ENCODE measurements around the gene SUMO4. TPM values are rescaled to one million over a fixed set of nuclear protein-coding genes. Genes with fewer than 3 reads are reported as not detected.

Gene SUMO4
- total and polyA plus RNA-seq, 4 donors = 0.83 to 3.3 (median 0.84) TPM; not detected in 1

DNA sequence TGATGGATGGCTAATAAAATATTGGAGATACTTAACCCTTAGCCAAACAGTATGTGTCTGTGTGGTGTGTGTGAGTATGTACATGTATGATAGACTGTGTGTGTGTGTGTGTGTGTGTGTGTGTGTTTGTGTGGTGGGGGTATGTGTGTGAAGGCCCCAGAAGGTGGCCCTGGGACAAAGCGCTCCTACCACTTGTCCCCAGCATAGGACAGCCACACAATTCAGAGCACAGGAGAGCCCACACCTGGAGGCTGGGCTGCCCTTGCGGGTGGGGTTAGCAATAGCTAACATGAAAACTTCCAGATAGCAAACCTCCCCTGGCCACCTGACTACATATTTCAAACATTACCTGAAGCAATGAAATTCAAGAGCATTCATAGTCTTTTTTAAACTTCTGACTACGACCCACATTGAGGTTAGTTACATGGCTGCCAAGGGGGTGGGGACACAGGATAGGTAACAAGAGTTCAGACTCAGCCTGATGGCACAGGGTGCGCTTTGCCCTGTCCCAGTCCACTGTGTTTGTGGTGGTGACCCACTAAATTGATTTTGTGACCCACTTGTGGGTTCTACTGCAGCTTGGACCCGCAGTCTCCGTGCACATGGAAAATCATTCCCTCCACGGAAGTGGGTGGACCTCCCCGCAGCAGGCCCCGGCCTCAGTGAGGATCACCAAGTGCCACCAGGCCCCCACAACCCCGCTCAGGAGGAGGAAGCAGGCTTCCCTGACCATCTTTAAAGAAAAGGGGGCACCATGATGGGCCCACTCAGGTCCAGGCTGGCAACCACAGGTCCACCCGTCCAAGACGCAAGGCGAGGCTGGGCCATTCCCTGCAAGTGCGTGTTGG lies 50.0 kb downstream of the SUMO4 start:
- H3K9ac ChIP-seq (ENCODE audit: low read depth in 1 of 2, low read length in 2 of 2) = no peak overlapping the region
- no peak overlapping the region for H3K27ac ChIP-seq (ENCODE audit: low read depth in 1 of 2, low read length in 2 of 2)
- H3K4me1 ChIP-seq (ENCODE audit: control insufficient read depth in 4 of 4, insufficient read depth in 4 of 4, low read length in 3 of 4) = peaks cover 14 to 32% (median 22%) of the 10 kb centered on the region in 4 donors
- no peaks in the 10 kb centered on the region for H3K9me3 ChIP-seq (ENCODE audit: control insufficient read depth in 4 of 4, low read length in 3 of 4)
- TF ChIP-seq CTCF (IDR thresholded peaks at IDR 0.05; ENCODE audit: low read depth, low read length, missing input control) (no peak), HNF4A (conservative IDR thresholded peaks at IDR 0.05) (no peak), TAF1 (conservative IDR thresholded peaks at IDR 0.05) (no peak), ATF3 (IDR thresholded peaks at IDR 0.05) (no peak), RAD21 (IDR thresholded peaks at IDR 0.05) (no peak), FOXA1 (IDR thresholded peaks at IDR 0.05) (no peak), NR2F2 (IDR thresholded peaks at IDR 0.05) (no peak), YY1 (IDR thresholded peaks at IDR 0.05) (no peak), GABPA (IDR thresholded peaks at IDR 0.05 in 1 of 2, conservative IDR thresholded peaks at IDR 0.05 in 1 of 2) (no peak), RXRA (IDR thresholded peaks at IDR 0.05) (no peak), EGR1 (IDR thresholded peaks at IDR 0.05; ENCODE audit: low read depth in 2 of 2) (no peak), JUND (IDR thresholded peaks at IDR 0.05) (no peak), FOXA2 (IDR thresholded peaks at IDR 0.05) (no peak), HNF4G (IDR thresholded peaks at IDR 0.05) (no peak), REST (IDR thresholded peaks at IDR 0.05) (no peak)
- TF ChIP-seq, protein P1, sequence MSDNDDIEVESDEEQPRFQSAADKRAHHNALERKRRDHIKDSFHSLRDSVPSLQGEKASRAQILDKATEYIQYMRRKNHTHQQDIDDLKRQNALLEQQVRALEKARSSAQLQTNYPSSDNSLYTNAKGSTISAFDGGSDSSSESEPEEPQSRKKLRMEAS (IDR thresholded peaks at IDR 0.05) = no peak
- TF ChIP-seq, protein P2, sequence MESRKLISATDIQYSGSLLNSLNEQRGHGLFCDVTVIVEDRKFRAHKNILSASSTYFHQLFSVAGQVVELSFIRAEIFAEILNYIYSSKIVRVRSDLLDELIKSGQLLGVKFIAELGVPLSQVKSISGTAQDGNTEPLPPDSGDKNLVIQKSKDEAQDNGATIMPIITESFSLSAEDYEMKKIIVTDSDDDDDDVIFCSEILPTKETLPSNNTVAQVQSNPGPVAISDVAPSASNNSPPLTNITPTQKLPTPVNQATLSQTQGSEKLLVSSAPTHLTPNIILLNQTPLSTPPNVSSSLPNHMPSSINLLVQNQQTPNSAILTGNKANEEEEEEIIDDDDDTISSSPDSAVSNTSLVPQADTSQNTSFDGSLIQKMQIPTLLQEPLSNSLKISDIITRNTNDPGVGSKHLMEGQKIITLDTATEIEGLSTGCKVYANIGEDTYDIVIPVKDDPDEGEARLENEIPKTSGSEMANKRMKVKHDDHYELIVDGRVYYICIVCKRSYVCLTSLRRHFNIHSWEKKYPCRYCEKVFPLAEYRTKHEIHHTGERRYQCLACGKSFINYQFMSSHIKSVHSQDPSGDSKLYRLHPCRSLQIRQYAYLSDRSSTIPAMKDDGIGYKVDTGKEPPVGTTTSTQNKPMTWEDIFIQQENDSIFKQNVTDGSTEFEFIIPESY (IDR thresholded peaks at IDR 0.05) = no peak
- H3K27me3 ChIP-seq (ENCODE audit: control insufficient read depth in 4 of 4, insufficient read depth in 4 of 4, low read length in 3 of 4) = no peaks in the 10 kb centered on the region
- H3K36me3 ChIP-seq (ENCODE audit: control insufficient read depth in 4 of 4, insufficient read depth in 3 of 4, low read depth in 1 of 4, low read length in 3 of 4) = peaks cover 0 to 1% (median 0%) of the 10 kb centered on the region in 4 donors
- H3K4me3 ChIP-seq (ENCODE audit: low read depth in 1 of 3, low read length in 3 of 3) = peak overlapping the region in 1 of 3 donors; percentile 53
- no peak for DNase-seq (ENCODE audit: low spot score)
- 82% methylated on average over 14 of the region's 14 CpGs for WGBS

Other genes with a start within 250 kb of the SUMO4 start
- 10 to 100 TPM; 23.9 to 25.6 TPM for gene TAB2, start 82.5 kb upstream of the SUMO4 start, total RNA-seq
- gene TAB2, start 82.5 kb upstream of the SUMO4 start, polyA plus RNA-seq = 10 to 100 TPM; 10.5 to 12.1 TPM
- gene ZC3H12D, start 84.8 kb downstream of the SUMO4 start, total RNA-seq = 1 to 10 TPM; 1.4 TPM
- gene ZC3H12D, start 84.8 kb downstream of the SUMO4 start, polyA plus RNA-seq = under 1 TPM; 0.07 to 0.27 TPM
- 10 to 100 TPM; 11.7 to 13.1 TPM for gene PPIL4, start 145.8 kb downstream of the SUMO4 start, total RNA-seq
- 1 to 10 TPM; 6.4 to 7.5 TPM for gene PPIL4, start 145.8 kb downstream of the SUMO4 start, polyA plus RNA-seq
- 10 to 100 TPM; 20.1 to 22.7 TPM for gene GINM1, start 166.1 kb downstream of the SUMO4 start, total RNA-seq
- gene GINM1, start 166.1 kb downstream of the SUMO4 start, polyA plus RNA-seq = 10 to 100 TPM; 21.1 to 30.2 TPM
- gene KATNA1, start 248.5 kb downstream of the SUMO4 start, total RNA-seq = 10 to 100 TPM in 1 of 2 donors, 1 to 10 TPM in 1; 8.3 to 14.5 TPM
- gene KATNA1, start 248.5 kb downstream of the SUMO4 start, polyA plus RNA-seq = 1 to 10 TPM; 3.1 to 4.8 TPM